Loucy (cell line): ENCODE data around the gene MYH7.

Experiments
- CTCF ChIP-seq: fragments of 200-600 bp; sonication (generic); conservative IDR thresholded peaks from 2 replicates; pipeline ENCODE4 v1.5.1; 2014; ENCODE audit warnings: mild to moderate bottlenecking, antibody characterized with exemption, low read length
- EZH2phosphoT487 ChIP-seq: fragments of 200-600 bp; IDR thresholded peaks from 2 replicates; pipeline ENCODE4 v1.6.1; 2018; ENCODE audit warnings: antibody characterized with exemption, mild to moderate bottlenecking, moderate library complexity, borderline replicate concordance

- TF ChIP-seq CTCF (no peak), EZH2phosphoT487 (no peak)
These were observed 65.2 kb downstream of the MYH7 start for GRCh38 chr14:23370221-23370620.
